OCI-M2 (cell line): ENCODE data around the gene SPINK8.
"Not testable (repeated sequence)": the region's sequence is repeated elsewhere in the genome, so short reads cannot be mapped to it uniquely, and the experiment has no call there.

Experiments
- DNase-seq: peaks from one replicate; lab custom pipeline; 2025; ENCODE audit not compliant: unreplicated experiment; lab: John Stamatoyannopoulos, UW

Gene SPINK8

GRCh38 chr3:48280881-48281280, 52.6 kb downstream of the SPINK8 start:
- DNase-seq, result no peak

- DNase-seq, result no peak
Measured at GRCh38 chr3:48278884-48279559, 54.4 kb downstream of the SPINK8 start.

GRCh38 chr3:48276911-48277641, 56.4 kb downstream of the SPINK8 start:
- no peak for DNase-seq

- DNase-seq, result no peak
Measured at GRCh38 chr3:48275287-48276027, 58.0 kb downstream of the SPINK8 start.

- no peak for DNase-seq
Measured at GRCh38 chr3:48274452-48274851, 59.0 kb downstream of the SPINK8 start.

GRCh38 chr3:48273594-48274211, 59.8 kb downstream of the SPINK8 start:
- DNase-seq, result peak; percentile 32

- no peak for DNase-seq
Measured at GRCh38 chr3:48271763-48272498, 61.5 kb downstream of the SPINK8 start.

GRCh38 chr3:48271223-48271622, 62.2 kb downstream of the SPINK8 start:
- DNase-seq, result not testable (repeated sequence)

GRCh38 chr3:48270306-48270705, 63.2 kb downstream of the SPINK8 start:
- no peak for DNase-seq

- no peak for DNase-seq
Measured at GRCh38 chr3:48269592-48269991, 63.9 kb downstream of the SPINK8 start.

GRCh38 chr3:48268936-48269561, 64.4 kb downstream of the SPINK8 start:
- no peak for DNase-seq

GRCh38 chr3:48268381-48268935, 65.0 kb downstream of the SPINK8 start:
- DNase-seq, result no peak

GRCh38 chr3:48267782-48268181, 65.7 kb downstream of the SPINK8 start:
- DNase-seq, result no peak

- no peak for DNase-seq
Measured at GRCh38 chr3:48258530-48258929, 74.9 kb downstream of the SPINK8 start.
